Measurements from ENCODE around the gene MTHFD2L.
"Not testable (repeated sequence)": the region's sequence is repeated elsewhere in the genome, so short reads cannot be mapped to it uniquely, and the experiment has no call there.

MTHFD2L gene

GRCh38 chr4:74323663-74324062, 165.7 kb downstream of the MTHFD2L start:
- no peaks in the 10 kb centered on the region for H3K36me3 Mint-ChIP-seq
- peaks cover 13 to 21% of the 10 kb centered on the region in 2 donors for H3K27me3 Mint-ChIP-seq
- no peaks in the 10 kb centered on the region for H3K9me3 Mint-ChIP-seq
- no peak overlapping the region for H3K4me3 Mint-ChIP-seq
- no peak for DNase-seq
- H3K27ac Mint-ChIP-seq, result no peak overlapping the region
- peaks cover 0 to 5% of the 10 kb centered on the region in 2 donors for H3K4me1 Mint-ChIP-seq
- ATAC-seq (replicated peaks), result no peak

- H3K27ac Mint-ChIP-seq, result no peak overlapping the region
Measured at GRCh38 chr4:74324262-74324661, 166.3 kb downstream of the MTHFD2L start.

GRCh38 chr4:74325886-74326285, 168.0 kb downstream of the MTHFD2L start:
- H3K27me3 Mint-ChIP-seq, result peaks cover 17 to 25% of the 10 kb centered on the region in 2 donors
- no peaks in the 10 kb centered on the region for H3K36me3 Mint-ChIP-seq
- DNase-seq, result no peak
- no peak overlapping the region for H3K4me3 Mint-ChIP-seq
- no peak for ATAC-seq (replicated peaks)
- no peak overlapping the region for H3K27ac Mint-ChIP-seq
- no peaks in the 10 kb centered on the region for H3K9me3 Mint-ChIP-seq
- H3K4me1 Mint-ChIP-seq, result peaks cover 0 to 2% of the 10 kb centered on the region in 2 donors

More at GRCh38 chr4:74324262-74324661, 166.3 kb downstream of the MTHFD2L start:
- Mint-ChIP-seq H3K36me3 (no peaks in the 10 kb centered on the region), H3K4me1 (peaks cover 0 to 5% of the 10 kb centered on the region in 2 donors), H3K9me3 (no peaks in the 10 kb centered on the region), H3K4me3 (no peak overlapping the region), H3K27me3 (peaks cover 19 to 27% of the 10 kb centered on the region in 2 donors)
- ATAC-seq (replicated peaks) (no peak), DNase-seq (no peak)

- peaks cover 14 to 22% of the 10 kb centered on the region in 2 donors for H3K27me3 Mint-ChIP-seq
- no peak overlapping the region for H3K27ac Mint-ChIP-seq
- H3K36me3 Mint-ChIP-seq, result no peaks in the 10 kb centered on the region
- H3K4me3 Mint-ChIP-seq, result no peak overlapping the region
- ATAC-seq (replicated peaks) (no peak), DNase-seq (no peak)
- no peaks in the 10 kb centered on the region for H3K9me3 Mint-ChIP-seq
- no peaks in the 10 kb centered on the region for H3K4me1 Mint-ChIP-seq
Measured at GRCh38 chr4:74327762-74328161, 169.8 kb downstream of the MTHFD2L start.

GRCh38 chr4:74328501-74328900, 170.6 kb downstream of the MTHFD2L start:
- Mint-ChIP-seq H3K4me1 (no peaks in the 10 kb centered on the region), H3K4me3 (no peak overlapping the region), H3K27me3 (peaks cover 11 to 20% of the 10 kb centered on the region in 2 donors), H3K9me3 (no peaks in the 10 kb centered on the region), H3K36me3 (no peaks in the 10 kb centered on the region), H3K27ac (no peak overlapping the region)
- no peak for ATAC-seq (replicated peaks)
- DNase-seq, result no peak

GRCh38 chr4:74329307-74329706, 171.4 kb downstream of the MTHFD2L start:
- no peak for DNase-seq
- no peak overlapping the region for H3K27ac Mint-ChIP-seq
- no peaks in the 10 kb centered on the region for H3K4me1 Mint-ChIP-seq
- peaks cover 14 to 17% of the 10 kb centered on the region in 2 donors for H3K27me3 Mint-ChIP-seq
- H3K36me3 Mint-ChIP-seq, result no peaks in the 10 kb centered on the region
- no peak for ATAC-seq (replicated peaks)
- H3K4me3 Mint-ChIP-seq, result no peak overlapping the region
- H3K9me3 Mint-ChIP-seq, result peaks cover 0 to under 1% of the 10 kb centered on the region in 2 donors

- H3K4me3 Mint-ChIP-seq, result no peak overlapping the region
- no peak for DNase-seq
- H3K9me3 Mint-ChIP-seq, result peaks cover 0 to 3% of the 10 kb centered on the region in 2 donors
- H3K27me3 Mint-ChIP-seq, result peaks cover 17 to 19% of the 10 kb centered on the region in 2 donors
- no peak overlapping the region for H3K27ac Mint-ChIP-seq
- no peak for ATAC-seq (replicated peaks)
- H3K4me1 Mint-ChIP-seq, result peaks cover 0 to 1% of the 10 kb centered on the region in 2 donors
- H3K36me3 Mint-ChIP-seq, result no peaks in the 10 kb centered on the region
Measured at GRCh38 chr4:74330295-74330750, 172.4 kb downstream of the MTHFD2L start.

- H3K4me1 Mint-ChIP-seq, result peaks cover 1 to 8% of the 10 kb centered on the region in 2 donors
- no peaks in the 10 kb centered on the region for H3K36me3 Mint-ChIP-seq
- peaks cover 17 to 19% of the 10 kb centered on the region in 2 donors for H3K27me3 Mint-ChIP-seq
- H3K4me3 Mint-ChIP-seq, result no peak overlapping the region
- DNase-seq, result no peak
- ATAC-seq (replicated peaks), result no peak
- H3K9me3 Mint-ChIP-seq, result peaks cover 0 to 3% of the 10 kb centered on the region in 2 donors
- no peak overlapping the region for H3K27ac Mint-ChIP-seq
Measured at GRCh38 chr4:74331252-74331651, 173.3 kb downstream of the MTHFD2L start.

GRCh38 chr4:74331944-74332343, 174.0 kb downstream of the MTHFD2L start:
- no peak for DNase-seq
- no peak for ATAC-seq (replicated peaks)
- peaks cover 1 to 8% of the 10 kb centered on the region in 2 donors for H3K4me1 Mint-ChIP-seq
- no peak overlapping the region for H3K27ac Mint-ChIP-seq
- no peaks in the 10 kb centered on the region for H3K36me3 Mint-ChIP-seq
- no peak overlapping the region for H3K4me3 Mint-ChIP-seq
- H3K9me3 Mint-ChIP-seq, result peaks cover 0 to 3% of the 10 kb centered on the region in 2 donors
- peaks cover 17 to 19% of the 10 kb centered on the region in 2 donors for H3K27me3 Mint-ChIP-seq

GRCh38 chr4:74334636-74335035, 176.7 kb downstream of the MTHFD2L start:
- peaks cover 1 to 8% of the 10 kb centered on the region in 2 donors for H3K4me1 Mint-ChIP-seq
- no peak overlapping the region for H3K4me3 Mint-ChIP-seq
- no peaks in the 10 kb centered on the region for H3K36me3 Mint-ChIP-seq
- no peak overlapping the region for H3K27ac Mint-ChIP-seq
- peaks cover 0 to 3% of the 10 kb centered on the region in 2 donors for H3K9me3 Mint-ChIP-seq
- peaks cover 5 to 8% of the 10 kb centered on the region in 2 donors for H3K27me3 Mint-ChIP-seq
- ATAC-seq (replicated peaks) (no peak), DNase-seq (no peak)

GRCh38 chr4:74335341-74336021, 177.6 kb downstream of the MTHFD2L start:
- peak in 1 of 2 donors; percentile 78 for ATAC-seq (replicated peaks)
- Mint-ChIP-seq H3K27me3 (peaks cover 8 to 9% of the 10 kb centered on the region in 2 donors), H3K9me3 (peaks cover 0 to 6% of the 10 kb centered on the region in 2 donors), H3K27ac (no peak overlapping the region), H3K4me3 (no peak overlapping the region), H3K36me3 (no peaks in the 10 kb centered on the region), H3K4me1 (peaks cover 1 to 8% of the 10 kb centered on the region in 2 donors)
- DNase-seq, result no peak

- Mint-ChIP-seq H3K36me3 (no peaks in the 10 kb centered on the region), H3K4me3 (no peak overlapping the region), H3K27me3 (peaks cover 21 to 22% of the 10 kb centered on the region in 2 donors), H3K4me1 (peaks cover 1 to 8% of the 10 kb centered on the region in 2 donors), H3K27ac (no peak overlapping the region), H3K9me3 (peaks cover 12 to 16% of the 10 kb centered on the region in 2 donors)
- DNase-seq, result no peak
- ATAC-seq (replicated peaks), result no peak
Measured at GRCh38 chr4:74338792-74339333, 180.9 kb downstream of the MTHFD2L start.

- Mint-ChIP-seq H3K36me3 (peaks cover 0 to 3% of the 10 kb centered on the region in 2 donors), H3K27ac (no peak overlapping the region), H3K4me1 (peaks cover 1 to 8% of the 10 kb centered on the region in 2 donors), H3K27me3 (peaks cover 15 to 18% of the 10 kb centered on the region in 2 donors), H3K9me3 (peaks cover 14 to 18% of the 10 kb centered on the region in 2 donors), H3K4me3 (no peak overlapping the region)
- DNase-seq (no peak), ATAC-seq (replicated peaks) (no peak)
Measured at GRCh38 chr4:74339501-74339900, 181.6 kb downstream of the MTHFD2L start.

GRCh38 chr4:74340421-74340820, 182.5 kb downstream of the MTHFD2L start:
- Mint-ChIP-seq H3K27me3 (peaks cover 14 to 17% of the 10 kb centered on the region in 2 donors), H3K9me3 (peaks cover 16 to 25% of the 10 kb centered on the region in 2 donors)
- not testable (repeated sequence) for DNase-seq; ATAC-seq (replicated peaks); H3K4me3 Mint-ChIP-seq; H3K4me1 Mint-ChIP-seq; H3K27ac Mint-ChIP-seq; H3K36me3 Mint-ChIP-seq

GRCh38 chr4:74344031-74344430, 186.1 kb downstream of the MTHFD2L start:
- DNase-seq (no peak), ATAC-seq (replicated peaks) (no peak)
- H3K4me3 Mint-ChIP-seq, result no peak overlapping the region
- peaks cover 16 to 26% of the 10 kb centered on the region in 2 donors for H3K9me3 Mint-ChIP-seq
- no peak overlapping the region for H3K27ac Mint-ChIP-seq
- no peaks in the 10 kb centered on the region for H3K4me1 Mint-ChIP-seq
- H3K27me3 Mint-ChIP-seq, result peaks cover 17 to 30% of the 10 kb centered on the region in 2 donors
- H3K36me3 Mint-ChIP-seq, result peaks cover 0 to 3% of the 10 kb centered on the region in 2 donors

Data from stimulated activated naive B cell treated with anti-CD40 and anti-IgM and Interleukin-4, amounts not matched to agents 10 μg/mL and 1 μg/mL and 100 μg/mL, for 72 hours (primary cell).